Measurements from ENCODE around the gene RAMP1. TPM values are rescaled to one million over a fixed set of nuclear protein-coding genes. Genes with fewer than 3 reads are reported as not detected.

Gene RAMP1
- total and polyA plus RNA-seq, 9 donors: 1.8 to 62.5 (median 29.4) TPM

- peaks cover 10% of the 10 kb centered on the region for H3K4me1 ChIP-seq (ENCODE audit: insufficient read depth)
- intact Hi-C loops (cut with DNase I): no loop called here
- WGBS, 3 donors: 95 to 96% (median 95%) methylated on average over 25 of the region's 25 CpGs
- no peaks in the 10 kb centered on the region for H3K9me3 ChIP-seq
- DNase-seq: peak in 4 of 5 donors; percentile 7 to 31 (median 16)
- no peak for TF ChIP-seq POLR2A (IDR thresholded peaks at IDR 0.05)
- TF ChIP-seq EP300 (IDR thresholded peaks at IDR 0.05): no peak
- TF ChIP-seq, protein P1, sequence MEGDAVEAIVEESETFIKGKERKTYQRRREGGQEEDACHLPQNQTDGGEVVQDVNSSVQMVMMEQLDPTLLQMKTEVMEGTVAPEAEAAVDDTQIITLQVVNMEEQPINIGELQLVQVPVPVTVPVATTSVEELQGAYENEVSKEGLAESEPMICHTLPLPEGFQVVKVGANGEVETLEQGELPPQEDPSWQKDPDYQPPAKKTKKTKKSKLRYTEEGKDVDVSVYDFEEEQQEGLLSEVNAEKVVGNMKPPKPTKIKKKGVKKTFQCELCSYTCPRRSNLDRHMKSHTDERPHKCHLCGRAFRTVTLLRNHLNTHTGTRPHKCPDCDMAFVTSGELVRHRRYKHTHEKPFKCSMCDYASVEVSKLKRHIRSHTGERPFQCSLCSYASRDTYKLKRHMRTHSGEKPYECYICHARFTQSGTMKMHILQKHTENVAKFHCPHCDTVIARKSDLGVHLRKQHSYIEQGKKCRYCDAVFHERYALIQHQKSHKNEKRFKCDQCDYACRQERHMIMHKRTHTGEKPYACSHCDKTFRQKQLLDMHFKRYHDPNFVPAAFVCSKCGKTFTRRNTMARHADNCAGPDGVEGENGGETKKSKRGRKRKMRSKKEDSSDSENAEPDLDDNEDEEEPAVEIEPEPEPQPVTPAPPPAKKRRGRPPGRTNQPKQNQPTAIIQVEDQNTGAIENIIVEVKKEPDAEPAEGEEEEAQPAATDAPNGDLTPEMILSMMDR (IDR thresholded peaks at IDR 0.05): no peak
- H3K4me3 ChIP-seq: no peak overlapping the region
- no peaks in the 10 kb centered on the region for H3K36me3 ChIP-seq
- H3K27ac ChIP-seq: no peak overlapping the region
- H3K27me3 ChIP-seq: no peaks in the 10 kb centered on the region
Measured at GRCh38 chr2:237877576-237878307, 18.3 kb downstream of the RAMP1 start.

DNA sequence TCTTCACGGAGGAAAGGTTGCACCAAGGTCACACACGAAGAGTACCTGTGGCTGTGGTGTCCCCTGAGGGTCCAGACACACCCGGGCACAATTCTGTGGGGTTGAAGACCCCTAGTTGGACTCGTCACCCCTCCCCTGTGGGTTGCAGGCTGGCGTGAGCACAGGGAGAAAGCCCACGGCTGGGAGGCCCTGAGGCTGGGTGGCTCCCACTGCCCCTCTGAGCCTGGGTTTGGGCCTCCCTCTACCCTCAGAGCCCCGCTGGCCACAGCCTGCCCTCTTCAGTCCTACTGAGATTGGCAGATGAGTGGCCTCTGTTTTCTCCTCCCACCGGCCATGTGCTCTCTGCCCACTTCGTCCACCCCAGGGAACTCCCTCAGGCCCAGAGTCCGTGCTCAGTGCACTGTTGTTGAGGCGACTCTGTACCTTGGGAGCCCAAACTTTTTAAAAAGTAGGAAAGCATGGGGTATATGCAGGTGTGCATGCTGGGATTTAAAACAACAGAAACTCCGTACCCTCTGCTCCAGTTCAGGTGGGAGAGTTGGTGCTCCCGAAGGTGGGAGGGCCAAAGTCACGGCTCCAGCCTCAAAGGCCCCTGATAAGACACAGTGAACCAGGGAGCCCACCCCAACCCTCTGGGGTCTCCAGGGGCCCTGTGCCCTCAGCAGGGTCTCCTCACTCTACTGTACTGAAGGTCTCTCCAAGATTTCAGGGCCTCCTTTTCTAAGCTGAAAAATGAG, 19.1 kb downstream of the RAMP1 start:
- H3K27me3 ChIP-seq: no peaks in the 10 kb centered on the region
- peak in 2 of 5 donors; percentile 11 to 31 for DNase-seq
- intact Hi-C loops (cut with DNase I): no loop called here
- no peak overlapping the region for H3K27ac ChIP-seq
- TF ChIP-seq, protein P1 (IDR thresholded peaks at IDR 0.05): no peak
- no peak for TF ChIP-seq EP300 (IDR thresholded peaks at IDR 0.05)
- TF ChIP-seq POLR2A (IDR thresholded peaks at IDR 0.05): no peak
- H3K4me3 ChIP-seq: no peak overlapping the region
- 83 to 89% (median 86%) methylated on average over 14 of the region's 14 CpGs for WGBS, 3 donors
- no peaks in the 10 kb centered on the region for H3K36me3 ChIP-seq
- H3K4me1 ChIP-seq (ENCODE audit: insufficient read depth): peaks cover 6% of the 10 kb centered on the region
- no peaks in the 10 kb centered on the region for H3K9me3 ChIP-seq

- no peaks in the 10 kb centered on the region for H3K9me3 ChIP-seq
- TF ChIP-seq POLR2A (IDR thresholded peaks at IDR 0.05): no peak
- no peak for TF ChIP-seq EP300 (IDR thresholded peaks at IDR 0.05)
- TF ChIP-seq, protein P1 (IDR thresholded peaks at IDR 0.05): no peak
- DNase-seq: peak in 2 of 5 donors; percentile 4 to 26
- WGBS, 3 donors: 72 to 90% (median 77%) methylated on average over 5 of the region's 5 CpGs
- H3K4me1 ChIP-seq (ENCODE audit: insufficient read depth): peaks cover 3% of the 10 kb centered on the region
- H3K4me3 ChIP-seq: no peak overlapping the region
- intact Hi-C loops (cut with DNase I): no loop called here
- H3K27me3 ChIP-seq: no peaks in the 10 kb centered on the region
- H3K27ac ChIP-seq: no peak overlapping the region
- H3K36me3 ChIP-seq: no peaks in the 10 kb centered on the region
Measured at GRCh38 chr2:237879058-237879430, 19.6 kb downstream of the RAMP1 start.

GRCh38 chr2:237879991-237880560, 20.7 kb downstream of the RAMP1 start:
- peak in 3 of 5 donors; percentile 3 to 24 (median 8) for DNase-seq
- TF ChIP-seq, protein P1 (IDR thresholded peaks at IDR 0.05): no peak
- TF ChIP-seq EP300 (IDR thresholded peaks at IDR 0.05): no peak
- no peak for TF ChIP-seq POLR2A (IDR thresholded peaks at IDR 0.05)
- H3K27me3 ChIP-seq: no peaks in the 10 kb centered on the region
- H3K4me1 ChIP-seq (ENCODE audit: insufficient read depth): peaks cover 5% of the 10 kb centered on the region
- H3K27ac ChIP-seq: no peak overlapping the region
- H3K9me3 ChIP-seq: no peaks in the 10 kb centered on the region
- WGBS, 3 donors: 97 to 98% (median 97%) methylated on average over 12 of the region's 12 CpGs
- intact Hi-C loops (cut with DNase I): no loop called here
- no peaks in the 10 kb centered on the region for H3K36me3 ChIP-seq
- no peak overlapping the region for H3K4me3 ChIP-seq
